ENCODE results near the gene WDR62. TPM values are rescaled to one million over a fixed set of nuclear protein-coding genes. Genes with fewer than 3 reads are reported as not detected.

WDR62 gene
- total RNA-seq, 1 donor from 2014 or later, result 2.4 TPM

DNA sequence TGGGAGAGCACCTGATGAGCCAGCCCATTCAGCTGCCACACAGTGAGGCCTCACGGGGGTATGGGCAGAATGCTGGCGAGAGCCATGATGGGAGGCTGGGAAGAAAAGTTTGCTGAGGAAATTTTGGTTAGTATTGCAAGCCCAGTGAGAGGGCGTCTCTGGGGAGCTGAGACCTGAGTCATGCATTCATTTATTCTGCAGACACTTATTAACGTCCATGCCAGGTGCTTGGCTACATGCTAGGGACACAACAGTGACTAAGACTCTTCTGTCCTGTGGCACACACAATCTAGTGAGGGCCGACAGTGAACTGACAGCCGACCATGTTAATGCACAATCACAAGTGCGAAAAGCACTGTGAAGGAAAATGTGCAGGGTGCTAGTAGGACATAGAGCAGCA, 27.2 kb downstream of the WDR62 start:
- peak; percentile 78 for ATAC-seq

DNA sequence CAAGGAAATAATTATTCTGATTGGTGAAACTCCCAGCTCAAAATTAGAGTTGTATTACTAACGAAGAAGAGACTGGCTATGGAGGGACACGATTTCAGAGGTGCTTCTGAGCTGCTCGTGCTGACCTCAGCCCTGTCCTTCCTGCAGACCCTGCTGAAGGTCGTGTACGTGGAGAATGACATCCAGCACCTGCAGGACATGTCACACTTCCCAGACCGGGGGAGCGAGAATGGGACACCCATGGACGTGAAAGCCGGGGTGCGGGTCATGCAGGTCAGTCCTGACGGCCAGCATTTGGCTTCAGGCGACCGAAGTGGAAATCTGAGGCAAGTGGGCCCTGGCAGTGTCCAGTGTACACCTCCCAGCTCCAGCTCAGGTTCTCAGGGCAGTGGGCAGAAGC, 28.2 kb downstream of the WDR62 start:
- ATAC-seq, result no peak

- no peak for ATAC-seq
Measured at GRCh38 chr19:36084231-36085009, 29.7 kb downstream of the WDR62 start.

GRCh38 chr19:36086326-36086725, 31.6 kb downstream of the WDR62 start:
- no peak for ATAC-seq

- no peak for ATAC-seq
Measured at GRCh38 chr19:36089847-36090246, 35.1 kb downstream of the WDR62 start.

- ATAC-seq, result peak; percentile 60
Measured at GRCh38 chr19:36090910-36091695, 36.4 kb downstream of the WDR62 start.

DNA sequence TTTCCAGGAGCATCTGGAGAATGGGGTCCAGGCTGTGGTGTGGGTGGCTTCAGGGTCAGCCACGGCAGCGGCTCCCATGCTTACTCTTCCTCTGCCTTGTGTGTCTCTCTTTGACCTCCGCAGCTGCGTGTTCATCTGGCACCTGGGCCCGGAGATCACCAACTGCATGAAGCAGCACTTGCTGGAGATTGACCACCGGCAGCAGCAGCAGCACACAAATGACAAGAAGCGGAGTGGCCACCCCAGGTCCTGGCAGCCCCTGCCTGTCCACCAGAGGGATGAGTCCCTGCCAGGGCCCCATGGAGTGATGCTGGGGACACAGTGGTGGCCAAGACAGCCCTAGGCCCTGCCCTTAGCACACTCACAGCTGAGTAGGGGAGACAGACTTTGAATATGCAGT, 37.9 kb downstream of the WDR62 start:
- no peak for ATAC-seq

- ATAC-seq, result no peak
Measured at GRCh38 chr19:36093146-36093662, 38.5 kb downstream of the WDR62 start.

DNA sequence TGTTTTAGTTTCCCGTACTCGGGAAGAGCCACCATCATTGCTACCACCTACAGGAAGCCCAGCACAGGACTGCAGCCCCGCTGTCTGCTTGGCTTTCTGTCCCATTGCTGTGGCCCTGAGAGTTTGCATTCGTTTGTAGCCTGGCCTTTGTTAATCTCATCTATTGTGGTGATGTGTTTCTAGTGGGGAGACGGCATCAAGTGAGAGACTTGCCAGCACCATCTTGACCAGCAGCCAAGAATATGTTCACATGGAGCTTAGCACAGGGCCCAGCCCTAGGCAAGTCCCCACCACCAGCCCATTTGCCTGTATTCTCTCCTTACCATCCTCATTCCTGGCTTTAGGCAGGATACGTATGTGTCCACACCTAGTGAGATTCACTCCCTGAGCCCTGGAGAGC, 39.0 kb downstream of the WDR62 start:
- ATAC-seq, result no peak

DNA sequence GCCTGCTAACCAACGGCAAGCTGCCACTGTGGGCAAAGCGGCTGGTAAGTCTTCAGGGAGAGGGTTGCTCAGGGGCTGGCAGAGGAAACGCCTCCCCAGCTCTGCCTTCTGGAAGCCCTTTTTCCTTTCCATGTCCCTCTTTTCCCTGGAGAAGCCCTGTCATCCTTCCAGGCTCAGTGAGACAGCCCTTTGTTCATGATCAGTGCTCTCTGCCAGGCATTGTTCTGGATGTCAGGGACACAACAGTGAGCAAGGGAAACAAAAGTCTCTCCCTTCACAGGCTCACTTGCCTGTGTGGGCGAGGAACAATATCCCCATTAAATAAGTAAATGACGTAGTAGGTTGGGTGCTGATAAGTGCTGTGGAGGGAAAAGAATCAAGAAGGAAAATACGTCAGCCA, 42.3 kb downstream of the WDR62 start:
- no peak for ATAC-seq

DNA sequence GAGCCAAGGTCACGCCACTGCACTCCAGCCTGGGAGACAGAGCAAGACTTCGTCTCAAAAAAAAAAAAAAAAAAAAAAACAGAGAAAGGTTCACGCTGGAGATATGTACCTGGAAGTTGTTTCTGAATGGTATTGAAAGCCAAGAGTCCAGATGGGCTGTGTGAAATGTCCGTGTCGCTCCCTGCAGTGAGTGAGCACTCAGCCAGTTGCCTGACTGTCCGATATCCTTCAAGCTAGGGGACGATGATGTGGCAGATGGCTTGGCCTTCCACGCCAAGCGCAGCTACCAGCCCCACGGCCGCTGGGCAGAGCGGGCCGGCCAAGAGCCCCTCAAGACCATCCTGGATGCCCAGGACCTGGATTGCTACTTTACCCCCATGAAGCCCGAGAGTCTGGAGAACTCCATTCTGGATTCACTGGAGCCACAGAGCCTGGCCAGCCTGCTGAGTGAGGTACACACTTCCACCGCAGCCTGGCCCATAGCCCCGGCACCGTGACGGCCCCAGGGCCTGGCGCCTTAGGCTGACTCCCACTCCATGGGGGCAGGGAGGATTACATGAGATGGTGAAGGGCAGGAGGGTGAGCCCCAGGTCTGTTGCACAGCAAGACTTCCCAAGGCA, 44.6 kb downstream of the WDR62 start:
- ATAC-seq, result no peak

DNA sequence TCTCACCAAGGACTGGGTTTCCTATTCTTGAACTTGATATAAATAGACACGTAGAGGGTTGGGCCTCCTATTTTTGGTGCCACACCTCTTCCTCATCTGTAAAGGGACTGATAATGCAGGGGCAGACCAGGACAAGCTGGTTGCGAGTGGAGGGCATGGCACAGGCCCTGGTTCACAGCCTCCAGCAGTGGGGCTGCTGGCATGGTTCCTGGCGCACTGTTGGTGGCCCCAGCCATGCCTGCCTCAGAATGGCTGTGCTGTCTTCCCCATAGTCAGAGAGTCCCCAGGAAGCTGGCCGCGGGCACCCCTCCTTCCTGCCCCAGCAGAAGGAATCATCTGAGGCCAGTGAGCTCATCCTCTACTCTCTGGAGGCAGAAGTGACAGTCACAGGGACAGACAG, 45.8 kb downstream of the WDR62 start:
- ATAC-seq, result peak; percentile 11

DNA sequence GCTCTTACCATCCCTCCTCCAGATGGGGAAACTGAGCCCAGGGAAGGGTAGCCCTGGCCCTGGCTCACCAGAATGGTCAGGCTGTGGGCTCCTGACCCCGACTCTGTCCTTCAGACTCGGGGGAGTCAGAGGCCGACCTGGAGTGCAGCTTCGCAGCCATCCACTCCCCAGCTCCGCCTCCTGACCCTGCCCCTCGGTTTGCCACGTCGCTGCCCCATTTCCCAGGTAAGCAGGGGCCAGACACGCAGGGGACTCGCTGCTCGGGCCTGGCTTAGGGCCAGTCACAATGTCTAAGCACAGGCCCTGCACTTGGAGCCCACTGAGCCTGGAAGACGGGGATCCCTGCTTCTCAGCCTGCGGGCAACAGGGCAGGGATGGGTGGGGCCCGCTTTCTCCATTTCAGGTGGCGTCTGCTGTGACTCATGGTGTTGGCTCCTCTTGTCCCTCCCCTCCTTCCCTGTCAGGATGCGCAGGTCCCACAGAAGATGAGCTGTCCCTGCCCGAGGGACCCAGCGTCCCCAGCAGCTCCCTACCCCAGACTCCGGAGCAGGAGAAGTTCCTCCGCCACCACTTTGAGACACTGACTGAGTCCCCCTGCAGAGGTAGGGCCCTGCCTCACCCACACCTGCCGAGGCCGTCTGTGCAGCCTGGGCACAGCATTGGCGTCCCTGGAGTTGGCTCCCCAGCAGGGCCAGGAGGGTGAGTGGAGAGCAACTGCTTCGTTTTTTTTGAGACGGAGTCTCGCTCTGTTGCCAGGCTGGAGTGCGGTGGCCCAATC, 47.0 kb downstream of the WDR62 start:
- peak; percentile 81 for ATAC-seq

GRCh38 chr19:36103040-36103626, 48.4 kb downstream of the WDR62 start:
- ATAC-seq, result no peak

- peak; percentile 42 for ATAC-seq
Measured at GRCh38 chr19:36103842-36104552, 49.3 kb downstream of the WDR62 start.

- ATAC-seq, result no peak
Measured at GRCh38 chr19:36106441-36106840, 51.7 kb downstream of the WDR62 start.

DNA sequence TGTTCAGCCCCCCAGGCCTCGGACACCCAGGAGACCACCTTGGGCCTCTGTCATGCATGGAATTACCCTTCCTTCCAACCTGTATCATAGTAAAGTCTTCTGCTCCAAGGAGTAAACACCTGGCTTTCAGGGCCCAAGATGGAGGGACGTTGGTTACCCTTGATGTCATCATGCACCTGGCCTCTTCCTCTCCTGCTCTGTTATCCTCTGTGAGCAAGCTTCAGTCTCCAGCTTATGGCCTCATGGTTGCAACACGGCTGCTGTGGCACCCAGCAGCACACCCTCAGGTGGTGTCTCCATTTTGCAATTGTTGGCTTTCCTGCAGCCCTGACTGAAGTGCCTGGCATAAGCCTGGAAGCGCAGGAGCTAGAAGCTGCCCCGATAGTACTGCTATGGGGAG, 52.3 kb downstream of the WDR62 start:
- ATAC-seq, result no peak

DNA sequence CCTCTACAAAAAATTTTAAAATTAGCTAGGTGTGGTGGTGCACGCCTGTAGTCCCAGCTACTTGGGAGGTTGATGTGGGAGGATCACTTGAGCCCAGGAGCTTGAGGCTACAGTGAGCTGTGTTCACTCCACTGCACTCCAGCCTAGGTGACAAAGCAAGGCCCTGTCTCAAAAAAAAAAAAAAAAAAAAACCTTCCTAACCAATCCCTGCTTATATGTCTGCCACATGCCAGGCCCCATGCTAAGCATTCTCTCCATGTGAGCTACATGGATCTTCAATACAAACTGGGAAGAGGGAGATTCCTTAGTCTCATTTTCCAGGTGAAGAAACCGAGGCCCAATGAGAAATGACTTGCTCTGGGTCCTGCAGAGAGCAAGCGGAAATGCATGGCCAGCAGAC, 54.0 kb downstream of the WDR62 start:
- ATAC-seq, result no peak

- ATAC-seq, result no peak
Measured at GRCh38 chr19:36110487-36111199, 55.9 kb downstream of the WDR62 start, which contains the start of gene OVOL3. OVOL3 (plus strand) TSS chr19:36111143; CDS start chr19:36111203, 60 bp downstream.

DNA sequence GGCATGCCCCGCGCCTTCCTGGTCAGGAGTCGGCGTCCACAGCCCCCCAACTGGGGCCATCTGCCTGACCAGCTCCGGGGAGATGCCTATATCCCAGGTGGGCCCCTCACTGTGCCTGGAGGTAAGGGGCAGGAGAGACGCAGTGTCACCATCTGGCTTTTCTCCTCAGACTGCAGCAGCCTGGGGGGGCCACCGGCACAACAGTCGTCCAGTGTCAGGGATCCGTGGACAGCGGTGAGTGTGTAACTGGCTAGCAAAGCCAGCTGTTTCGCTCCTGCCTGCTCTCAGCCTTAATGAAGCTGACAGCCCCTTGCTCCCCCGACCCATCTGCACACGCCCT, 56.5 kb downstream of the WDR62 start:
- ATAC-seq, result no peak

DNA sequence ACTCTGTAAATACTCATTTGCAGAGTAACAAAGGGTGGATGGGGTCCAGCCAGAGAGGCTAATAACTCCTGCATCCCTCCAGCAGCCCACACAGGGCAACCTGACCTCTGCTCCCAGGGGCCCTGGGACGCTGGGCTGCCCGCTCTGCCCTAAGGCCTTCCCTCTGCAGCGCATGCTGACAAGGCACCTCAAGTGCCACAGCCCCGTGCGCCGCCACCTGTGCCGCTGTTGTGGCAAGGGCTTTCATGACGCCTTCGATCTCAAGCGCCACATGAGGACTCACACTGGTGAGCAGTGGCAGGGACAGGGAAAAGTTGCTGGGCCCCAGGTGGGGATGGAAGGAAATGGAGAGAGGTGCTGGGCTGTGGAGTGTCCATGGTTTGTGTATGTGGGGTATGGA, 58.0 kb downstream of the WDR62 start:
- no peak for ATAC-seq

Measured in esophagus mucosa (tissue), 1 donor.